Activated CD8-positive, alpha-beta memory T cell treated with anti-CD3 and anti-CD28 coated beads, Interleukin-2, amount 50 U/mL, for 1 hour (primary cell): ENCODE results near the gene OLFML2B.

Source experiments
- DNase-seq: peaks from one replicate; pipeline ENCODE4 v3.0.0-alpha.2; 2020; ENCODE audit errors: extremely low read depth

The OLFML2B gene

DNA sequence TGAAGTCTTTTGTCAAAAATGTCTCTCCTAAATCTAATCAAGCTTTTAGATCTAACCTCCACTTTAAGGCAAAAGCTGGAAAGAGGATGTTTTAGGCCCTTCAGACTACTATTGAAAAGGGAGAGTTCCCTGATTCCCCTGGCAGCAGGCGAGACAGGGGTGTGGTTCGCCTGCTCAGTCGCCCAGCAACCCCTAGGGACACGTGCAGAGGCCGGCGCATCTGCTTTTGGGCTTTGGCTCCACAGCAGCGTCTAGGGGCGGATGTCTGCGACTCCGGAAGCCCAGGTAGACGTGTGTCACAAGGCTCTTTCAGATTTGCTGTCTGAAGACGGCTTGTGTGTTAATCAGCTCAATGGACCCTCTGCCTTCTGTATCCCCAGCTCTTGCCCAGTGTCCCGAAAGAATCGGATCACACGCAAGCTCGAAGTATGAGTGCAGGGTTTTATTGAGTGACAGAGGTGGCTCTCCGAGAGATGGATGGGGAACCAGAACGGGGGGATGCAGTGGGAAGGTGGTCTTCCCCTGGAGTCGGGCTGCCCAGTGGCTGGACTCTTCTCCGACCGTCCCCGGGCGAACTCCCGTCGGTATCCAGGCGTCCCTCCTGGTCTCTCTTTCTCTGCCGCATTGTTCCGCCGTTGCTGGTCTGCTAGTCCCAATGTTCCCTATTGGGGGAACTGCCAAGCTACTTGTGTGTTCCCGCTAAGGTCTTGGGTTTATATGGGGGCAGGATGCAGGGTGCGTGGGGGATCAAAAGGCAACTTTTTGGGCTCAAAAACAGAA, 45.5 kb downstream of the OLFML2B start:
- no peak for DNase-seq

DNA sequence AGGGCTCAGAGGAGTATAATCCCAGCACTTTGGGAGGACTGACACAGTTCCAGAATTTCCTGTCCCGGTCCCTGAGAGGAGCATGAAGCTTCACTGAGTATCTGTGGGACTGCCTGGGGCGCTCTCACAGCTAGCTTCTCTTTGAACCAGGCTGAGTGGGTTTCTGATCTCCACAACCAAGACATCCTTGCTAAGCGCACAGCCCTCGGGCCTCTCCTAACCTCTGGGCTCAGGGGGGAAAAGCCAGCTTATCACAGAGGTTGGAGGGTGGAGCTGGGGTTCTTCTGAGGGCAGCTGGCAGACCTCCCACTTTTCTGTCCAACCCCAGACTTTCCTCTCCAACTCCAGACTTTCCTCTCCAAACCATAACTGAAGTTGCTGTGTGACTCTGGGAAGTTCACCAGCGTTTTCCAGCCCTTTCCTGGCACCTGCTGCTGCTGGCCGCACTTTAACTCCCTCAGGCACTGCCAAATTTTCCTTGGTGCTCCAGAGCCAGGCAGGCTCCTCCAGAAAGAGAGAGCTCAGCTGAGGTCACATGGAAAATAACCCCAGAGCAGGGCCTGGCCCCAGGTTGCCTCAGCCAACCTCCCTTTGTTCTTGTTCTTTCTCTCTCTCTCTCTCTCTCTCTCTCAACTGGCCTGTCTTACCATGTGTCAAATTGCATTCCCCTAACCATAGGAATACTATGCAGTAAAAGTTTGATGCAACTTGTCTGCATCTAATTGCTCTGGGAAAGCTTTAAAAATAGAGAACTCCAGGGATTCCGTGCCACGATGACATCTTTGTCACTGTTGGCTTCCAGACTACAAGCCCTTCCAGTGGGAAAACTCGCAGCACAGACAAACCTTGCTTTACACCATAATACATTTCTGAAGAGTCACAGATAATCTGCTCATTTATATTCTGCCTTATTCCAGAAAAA, 49.5 kb downstream of the OLFML2B start:
- DNase-seq, result no peak

DNA sequence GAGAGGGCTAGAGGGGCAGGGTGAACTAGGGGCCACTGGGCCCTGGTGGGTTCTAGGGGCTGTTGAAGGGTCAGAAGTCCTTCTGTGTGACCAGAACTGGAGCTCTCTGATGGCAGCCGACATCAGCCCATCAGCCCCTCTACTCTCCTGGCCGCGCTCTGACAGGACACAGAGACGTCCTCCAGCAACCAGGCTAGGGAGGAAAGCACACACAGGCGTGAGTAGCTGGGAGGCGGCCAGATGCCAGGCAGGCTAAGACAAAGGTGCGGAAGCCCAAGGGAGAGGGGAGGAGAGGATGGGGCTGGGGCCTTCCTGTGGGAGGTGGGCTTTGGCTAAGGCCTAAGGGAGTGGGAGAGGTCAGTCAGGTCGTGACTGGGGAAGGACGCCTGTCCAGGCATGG, 50.8 kb downstream of the OLFML2B start:
- DNase-seq, result no peak

GRCh38 chr1:161970633-161971032, 53.0 kb downstream of the OLFML2B start:
- no peak for DNase-seq

- DNase-seq, result no peak
These were observed 53.6 kb downstream of the OLFML2B start for GRCh38 chr1:161970036-161970435.

GRCh38 chr1:161966067-161966466, 57.6 kb downstream of the OLFML2B start:
- no peak for DNase-seq

DNA sequence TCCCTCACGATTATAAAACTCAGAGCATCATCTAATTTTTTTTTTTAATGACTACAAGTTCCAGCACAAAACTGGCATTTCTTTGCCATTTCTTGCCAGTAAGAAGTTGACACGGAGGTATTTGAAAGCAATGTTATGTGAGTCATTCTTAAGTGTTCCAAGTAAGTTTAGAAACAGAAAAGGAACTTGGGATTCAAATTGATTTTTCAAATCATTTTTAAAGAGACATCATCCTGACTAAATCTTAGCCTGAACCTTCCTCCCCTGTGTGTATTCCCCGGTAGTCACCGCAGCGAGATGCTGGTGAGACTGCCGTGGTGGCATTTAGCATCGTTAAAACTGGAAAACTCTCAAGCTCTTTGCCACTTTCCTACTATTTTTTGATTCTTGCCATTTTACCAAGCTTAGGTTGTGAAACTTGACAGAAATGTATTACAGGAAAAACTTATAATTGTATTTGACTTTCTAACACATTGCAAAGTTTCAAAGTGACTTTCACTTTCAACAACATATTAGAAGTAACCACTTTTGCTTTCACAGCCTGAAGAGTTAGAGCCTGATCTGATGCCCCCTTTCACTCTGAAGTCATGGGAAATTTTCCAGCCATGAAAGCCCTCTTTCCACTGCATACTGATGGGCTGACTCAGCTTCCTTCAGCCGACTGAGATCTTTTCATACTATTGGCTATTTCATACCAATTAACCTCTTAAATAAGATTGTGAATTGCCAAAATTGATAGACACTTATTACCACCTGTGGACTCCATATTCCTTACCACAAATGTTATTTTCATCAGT, 61.4 kb downstream of the OLFML2B start:
- no peak for DNase-seq

GRCh38 chr1:161958425-161958824, 65.2 kb downstream of the OLFML2B start:
- DNase-seq, result no peak

GRCh38 chr1:161956930-161957329, 66.7 kb downstream of the OLFML2B start:
- DNase-seq, result no peak

GRCh38 chr1:161956097-161956496, 67.6 kb downstream of the OLFML2B start:
- DNase-seq, result no peak

DNA sequence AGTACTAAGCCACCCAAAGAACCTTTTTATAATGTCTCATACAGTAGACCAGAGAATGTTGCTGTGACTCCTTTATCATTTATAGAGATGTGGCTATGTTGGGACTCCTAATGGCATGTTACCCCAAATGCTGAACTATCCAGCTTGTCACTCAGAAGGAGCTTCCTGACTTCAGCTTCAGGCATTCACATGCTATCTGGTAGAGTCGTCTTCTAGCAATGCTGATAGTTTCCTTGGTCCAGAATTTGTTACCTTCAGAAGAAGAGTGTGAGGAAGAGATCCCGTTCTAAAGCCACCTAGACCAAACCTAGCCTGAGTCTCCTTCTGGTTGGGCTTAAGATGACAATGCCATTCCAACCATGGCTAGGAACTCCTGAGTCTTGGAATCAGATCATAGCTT, 68.1 kb downstream of the OLFML2B start:
- no peak for DNase-seq

GRCh38 chr1:161954466-161954865, 69.2 kb downstream of the OLFML2B start:
- no peak for DNase-seq

- no peak for DNase-seq
These were observed 69.6 kb downstream of the OLFML2B start for GRCh38 chr1:161954050-161954449.

- DNase-seq, result no peak
These were observed 70.3 kb downstream of the OLFML2B start for GRCh38 chr1:161953256-161953920.

- no peak for DNase-seq
These were observed 71.0 kb downstream of the OLFML2B start for GRCh38 chr1:161952607-161953172.

- no peak for DNase-seq
These were observed 72.0 kb downstream of the OLFML2B start for GRCh38 chr1:161951646-161952045.

- DNase-seq, result no peak
These were observed 73.3 kb downstream of the OLFML2B start for GRCh38 chr1:161950377-161950776.

DNA sequence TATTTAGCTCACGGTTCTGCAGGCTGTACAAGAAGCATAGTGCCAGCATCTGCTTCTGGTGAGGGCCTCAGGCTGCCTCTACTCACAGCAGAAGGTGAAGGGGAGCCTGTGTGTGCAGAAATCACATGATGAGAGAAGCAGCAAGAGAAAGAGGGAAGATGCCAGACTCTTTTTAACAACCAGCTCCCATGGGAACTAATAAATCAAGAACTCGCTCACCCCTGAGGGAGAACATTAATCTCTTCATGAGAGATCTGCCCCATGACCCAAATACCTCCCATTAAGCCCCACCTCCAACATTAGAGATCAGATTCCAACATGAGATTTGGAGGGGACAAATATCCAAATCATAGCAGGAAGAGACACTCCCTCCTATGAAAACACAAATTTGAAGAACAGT, 74.1 kb downstream of the OLFML2B start:
- DNase-seq, result no peak

GRCh38 chr1:161948435-161948834, 75.2 kb downstream of the OLFML2B start:
- no peak for DNase-seq

- DNase-seq, result no peak
These were observed 77.3 kb downstream of the OLFML2B start for GRCh38 chr1:161946071-161946987.
